Liver (tissue), 9 donors: ENCODE measurements around the gene ADGRA1. TPM values are rescaled to one million over a fixed set of nuclear protein-coding genes. Genes with fewer than 3 reads are reported as not detected.

Experiments
- DNase-seq: peaks from one replicate; pipeline ENCODE4 v3.0.0-alpha.2; 2017; ENCODE audit warnings: low spot score
- H3K27ac ChIP-seq, 2 donors: one replicate each; pipeline ENCODE4 v1.7.0; 2013; ENCODE audit warnings: inconsistent platforms in 2 of 2, low read length in 2 of 2, control low read depth in 1 of 2, low read depth in 1 of 2, mild to moderate bottlenecking in 1 of 2
- H3K27me3 ChIP-seq, 4 donors: one replicate each; pipeline versions ENCODE4 v1.6.1 to v1.7.0; 2013; ENCODE audit warnings: low read length in 3 of 4, inconsistent platforms in 1 of 4, mild to moderate bottlenecking in 1 of 4, moderate library complexity in 1 of 4; ENCODE audit not compliant: control insufficient read depth in 4 of 4, insufficient read depth in 4 of 4
- H3K36me3 ChIP-seq, 4 donors: one replicate each; pipeline versions ENCODE4 v1.6.1 to v1.7.0; 2013; ENCODE audit warnings: low read length in 3 of 4, mild to moderate bottlenecking in 3 of 4, low read depth in 1 of 4, moderate library complexity in 1 of 4; ENCODE audit not compliant: control insufficient read depth in 4 of 4, insufficient read depth in 3 of 4
- H3K4me1 ChIP-seq, 4 donors: one replicate each; pipeline versions ENCODE4 v1.6.1 to v1.7.0; 2013; ENCODE audit warnings: low read length in 3 of 4, mild to moderate bottlenecking in 3 of 4, moderate library complexity in 1 of 4; ENCODE audit not compliant: control insufficient read depth in 4 of 4, insufficient read depth in 4 of 4
- H3K4me3 ChIP-seq, 3 donors: one replicate each; pipeline versions ENCODE4 v1.6.1 to v1.7.0; 2013; ENCODE audit warnings: low read length in 3 of 3, control low read depth in 1 of 3, low read depth in 1 of 3, mild to moderate bottlenecking in 1 of 3
- H3K9ac ChIP-seq, 2 donors: one replicate each; pipeline ENCODE4 v1.7.0; 2013; ENCODE audit warnings: low read length in 2 of 2, mild to moderate bottlenecking in 2 of 2, moderate library complexity in 2 of 2, control low read depth in 1 of 2, low read depth in 1 of 2
- H3K9me3 ChIP-seq, 4 donors: one replicate each; pipeline versions ENCODE4 v1.6.1 to v1.7.0; 2013; ENCODE audit warnings: low read length in 3 of 4; ENCODE audit not compliant: control insufficient read depth in 4 of 4
- ATF3 ChIP-seq: IDR thresholded peaks from 2 replicates; pipeline ENCODE4 v1.6.1; 2016; ENCODE audit warnings: antibody characterized with exemption
- CTCF ChIP-seq: fragments of 150-350 bp; IDR thresholded peaks from 2 replicates; pipeline ENCODE4 v1.5.1; 2017; ENCODE audit warnings: improper control_type of control experiment, low read depth, low read length; ENCODE audit not compliant: missing input control
- EGR1 ChIP-seq, 2 donors: IDR thresholded peaks; 2 replicates each; pipeline ENCODE4 v1.6.1; 2016 to 2018; ENCODE audit warnings: antibody characterized with exemption in 2 of 2, low read depth in 2 of 2
- FOXA2 ChIP-seq: IDR thresholded peaks from 2 replicates; pipeline ENCODE4 v1.6.1; 2016; ENCODE audit warnings: antibody characterized with exemption
- GABPA ChIP-seq, 2 donors: IDR thresholded peaks in 1 of 2; conservative IDR thresholded peaks in 1 of 2; 2 replicates each; pipeline ENCODE4 v1.6.1; 2016; ENCODE audit warnings: antibody characterized with exemption in 2 of 2, mild to moderate bottlenecking in 1 of 2, moderate library complexity in 1 of 2
- HNF4A ChIP-seq, 2 donors: conservative IDR thresholded peaks; 2 replicates each; pipeline ENCODE4 v1.6.1; 2016; ENCODE audit warnings: antibody characterized with exemption in 2 of 2, mild to moderate bottlenecking in 2 of 2
- HNF4G ChIP-seq: IDR thresholded peaks from 2 replicates; pipeline ENCODE4 v1.6.1; 2016; ENCODE audit warnings: antibody characterized with exemption
- NR2F2 ChIP-seq: IDR thresholded peaks from 2 replicates; pipeline ENCODE4 v1.6.1; 2016; ENCODE audit warnings: antibody characterized with exemption
- RAD21 ChIP-seq, 2 donors: IDR thresholded peaks; 2 replicates each; pipeline ENCODE4 v1.6.1; 2016; ENCODE audit warnings: antibody characterized with exemption in 2 of 2, mild to moderate bottlenecking in 2 of 2
- REST ChIP-seq: IDR thresholded peaks from 2 replicates; pipeline ENCODE4 v1.6.1; 2016; ENCODE audit warnings: antibody characterized with exemption, mild to moderate bottlenecking
- RXRA ChIP-seq, 2 donors: IDR thresholded peaks; 2 replicates each; pipeline ENCODE4 v1.6.1; 2017 to 2018; ENCODE audit warnings: antibody characterized with exemption in 2 of 2, mild to moderate bottlenecking in 1 of 2
- TAF1 ChIP-seq: conservative IDR thresholded peaks from 2 replicates; pipeline ENCODE4 v1.6.1; 2016; ENCODE audit warnings: antibody characterized with exemption, mild to moderate bottlenecking
- YY1 ChIP-seq: IDR thresholded peaks from 2 replicates; pipeline ENCODE4 v1.6.1; 2016; ENCODE audit warnings: antibody characterized with exemption, mild to moderate bottlenecking
- WGBS: extraction: QIAGEN DNeasy Blood & Tissue Kit; methylation state at CpG from one replicate; pipeline ENCODE4 v1.1.7; 2013; 5-methylcytosine and 5-hydroxymethylcytosine counted together
- polyA plus RNA-seq, 2 donors: library from polyadenylated mRNA; stranded (reverse) in 1 of 2; unstranded in 1 of 2; fragments of 200-250 nt in 1 of 2; fragments of >200 nt in 1 of 2; fragmentation: Nextera tagmentation in 1 of 2; extraction: Ambion mirVana in 1 of 2; gene quantifications; one replicate each; pipeline versions ENCODE4 v1.2.1 to v1.2.3, GENCODE V29; 2013 to 2015
- total RNA-seq, 2 donors: library from RNA; depleted of rRNA; stranded (reverse); fragments of >200 nt; gene quantifications; one replicate each; pipeline ENCODE4 v1.2.3, GENCODE V29; 2014
- TF ChIP-seq, protein P1 (sequence below): IDR thresholded peaks from 2 replicates; pipeline ENCODE4 v1.6.1; 2016; ENCODE audit warnings: antibody characterized with exemption
- donor health status: healthy.
- donor health status: healthy.
- donor health status: healthy.
- donor health status: healthy.
- donor health status: healthy.

ADGRA1 gene
- total and polyA plus RNA-seq, 4 donors: 0.08 to 0.70 (median 0.12) TPM; not detected in 1

DNA sequence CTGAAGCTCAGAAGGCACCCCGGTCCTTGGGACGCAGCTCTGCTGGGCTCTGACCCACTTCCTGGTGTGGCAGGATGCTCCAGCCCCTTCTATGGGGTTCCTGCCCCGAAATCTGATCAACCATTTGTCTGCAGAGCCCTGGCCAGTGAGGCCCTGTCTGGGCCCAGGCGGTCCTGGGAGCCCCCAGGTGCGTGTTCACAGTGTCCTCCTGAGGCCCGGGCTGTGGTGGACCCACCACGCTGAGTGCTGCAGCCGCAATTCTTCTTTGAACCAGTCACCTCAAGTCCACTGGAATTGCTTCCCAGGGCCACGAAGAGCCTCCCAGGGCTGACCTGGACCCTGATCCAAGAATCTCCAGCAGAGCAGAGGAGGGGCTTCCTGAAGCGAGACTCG lies 91.4 kb downstream of the ADGRA1 start:
- no peak overlapping the region for H3K27ac ChIP-seq
- H3K9me3 ChIP-seq: no peaks in the 10 kb centered on the region
- no peaks in the 10 kb centered on the region for H3K36me3 ChIP-seq
- WGBS: 86% methylated on average over 11 of the region's 11 CpGs
- no peaks in the 10 kb centered on the region for H3K27me3 ChIP-seq
- no peak for DNase-seq
- TF ChIP-seq, protein P1, sequence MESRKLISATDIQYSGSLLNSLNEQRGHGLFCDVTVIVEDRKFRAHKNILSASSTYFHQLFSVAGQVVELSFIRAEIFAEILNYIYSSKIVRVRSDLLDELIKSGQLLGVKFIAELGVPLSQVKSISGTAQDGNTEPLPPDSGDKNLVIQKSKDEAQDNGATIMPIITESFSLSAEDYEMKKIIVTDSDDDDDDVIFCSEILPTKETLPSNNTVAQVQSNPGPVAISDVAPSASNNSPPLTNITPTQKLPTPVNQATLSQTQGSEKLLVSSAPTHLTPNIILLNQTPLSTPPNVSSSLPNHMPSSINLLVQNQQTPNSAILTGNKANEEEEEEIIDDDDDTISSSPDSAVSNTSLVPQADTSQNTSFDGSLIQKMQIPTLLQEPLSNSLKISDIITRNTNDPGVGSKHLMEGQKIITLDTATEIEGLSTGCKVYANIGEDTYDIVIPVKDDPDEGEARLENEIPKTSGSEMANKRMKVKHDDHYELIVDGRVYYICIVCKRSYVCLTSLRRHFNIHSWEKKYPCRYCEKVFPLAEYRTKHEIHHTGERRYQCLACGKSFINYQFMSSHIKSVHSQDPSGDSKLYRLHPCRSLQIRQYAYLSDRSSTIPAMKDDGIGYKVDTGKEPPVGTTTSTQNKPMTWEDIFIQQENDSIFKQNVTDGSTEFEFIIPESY: no peak
- TF ChIP-seq REST: no peak
- TF ChIP-seq ATF3: no peak
- H3K4me1 ChIP-seq: no peaks in the 10 kb centered on the region
- no peak overlapping the region for H3K4me3 ChIP-seq
- no peak overlapping the region for H3K9ac ChIP-seq

GRCh38 chr10:133179651-133180050 lies 91.9 kb downstream of the ADGRA1 start:
- TF ChIP-seq FOXA2: no peak
- TF ChIP-seq EGR1 (IDR thresholded peaks at IDR 0.05; ENCODE audit: low read depth in 2 of 2): no peak
- no peak for TF ChIP-seq HNF4A (conservative IDR thresholded peaks at IDR 0.05)
- no peak for TF ChIP-seq YY1
- TF ChIP-seq ATF3: no peak
- TF ChIP-seq RXRA (IDR thresholded peaks at IDR 0.05): no peak
- TF ChIP-seq TAF1: no peak
- no peak for TF ChIP-seq REST
- no peak for TF ChIP-seq HNF4G
- TF ChIP-seq, protein P1: no peak
- no peak for TF ChIP-seq CTCF
- TF ChIP-seq NR2F2: no peak
- TF ChIP-seq RAD21 (IDR thresholded peaks at IDR 0.05): no peak
- no peak for TF ChIP-seq GABPA (IDR thresholded peaks at IDR 0.05 in 1 of 2, conservative IDR thresholded peaks at IDR 0.05 in 1 of 2)
- no peak for DNase-seq
- WGBS: 84% methylated on average over 26 of the region's 26 CpGs
- Histone ChIP-seq H3K9ac (no peak overlapping the region), H3K36me3 (no peaks in the 10 kb centered on the region), H3K27ac (no peak overlapping the region), H3K4me3 (no peak overlapping the region), H3K27me3 (no peaks in the 10 kb centered on the region), H3K9me3 (no peaks in the 10 kb centered on the region), H3K4me1 (no peaks in the 10 kb centered on the region)
